HG02678 (cell line): Measurements from ENCODE around the gene ACADM.
"Not testable (repeated sequence)": the region's sequence is repeated elsewhere in the genome, so short reads cannot be mapped to it uniquely, and the experiment has no call there.

Source experiments
- ATAC-seq: cut with Tn5 transposase; IDR thresholded peaks from one replicate; pipeline ENCODE4 v1.9.1; 2021; ENCODE audit warnings: mild to moderate bottlenecking, moderate library complexity; ENCODE audit not compliant: unreplicated experiment

Gene ACADM

DNA sequence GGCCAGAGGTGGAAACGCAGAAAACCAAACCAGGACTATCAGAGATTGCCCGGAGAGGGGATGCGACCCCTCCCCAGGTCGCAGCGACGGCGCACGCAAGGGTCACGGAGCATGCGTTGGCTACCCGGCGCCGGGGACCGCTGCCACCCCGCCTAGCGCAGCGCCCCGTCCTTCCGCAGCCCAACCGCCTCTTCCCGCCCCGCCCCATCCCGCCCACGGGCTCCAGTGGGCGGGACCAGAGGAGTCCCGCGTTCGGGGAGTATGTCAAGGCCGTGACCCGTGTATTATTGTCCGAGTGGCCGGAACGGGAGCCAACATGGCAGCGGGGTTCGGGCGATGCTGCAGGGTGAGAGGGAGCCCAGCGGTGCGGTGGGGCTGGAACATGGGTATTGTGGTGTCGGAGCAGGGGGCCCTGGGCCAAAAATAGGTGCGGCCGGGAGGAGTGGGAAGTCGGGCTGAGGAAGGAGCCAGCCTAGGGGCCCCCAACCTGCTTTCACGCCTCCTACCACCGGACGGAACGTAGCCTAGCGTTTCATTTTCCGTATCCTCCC, at the start of gene ACADM:
Gene ACADM, plus strand, starts transcription at position 238 of the 551 bp plus-strand sequence. Its CDS starts 79 bp downstream, at position 317.
- peak; percentile 85 for ATAC-seq

DNA sequence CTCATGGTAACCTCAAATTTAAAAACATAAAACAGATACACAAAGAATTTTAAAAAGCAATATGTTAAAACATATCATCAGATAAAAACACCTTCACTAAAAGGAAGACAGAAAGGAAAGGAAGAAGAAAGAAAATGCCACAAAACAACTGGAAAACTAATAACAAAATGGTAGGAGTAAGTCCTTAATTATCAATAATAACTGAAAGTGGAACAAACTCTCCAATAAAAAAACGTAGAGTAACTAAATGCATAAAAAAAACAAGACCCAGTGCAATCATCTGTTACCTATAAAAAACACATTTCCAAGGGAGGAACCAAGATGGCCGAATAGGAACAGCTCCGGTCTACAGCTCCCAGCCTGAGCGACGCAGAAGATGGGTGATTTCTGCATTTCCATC, 47.1 kb upstream of the ACADM start:
- no peak for ATAC-seq

DNA sequence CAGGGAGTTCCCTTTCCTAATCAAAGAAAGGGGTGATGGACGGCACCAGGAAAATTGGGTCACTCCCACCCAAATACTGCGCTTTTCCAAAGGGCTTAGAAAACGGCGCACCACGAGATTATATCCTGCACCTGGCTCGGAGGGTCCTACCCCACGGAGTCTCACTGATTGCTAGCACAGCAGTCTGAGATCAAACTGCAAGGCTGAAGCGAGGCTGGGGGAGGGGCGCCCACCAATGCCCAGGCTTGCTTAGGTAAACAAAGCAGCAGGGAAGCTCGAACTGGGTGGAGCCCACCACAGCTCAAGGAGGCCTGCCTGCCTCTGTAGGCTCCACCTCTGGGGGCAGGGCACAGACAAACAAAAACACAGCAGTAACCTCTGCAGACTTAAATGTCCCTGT, 46.5 kb upstream of the ACADM start:
- ATAC-seq = not testable (repeated sequence)

DNA sequence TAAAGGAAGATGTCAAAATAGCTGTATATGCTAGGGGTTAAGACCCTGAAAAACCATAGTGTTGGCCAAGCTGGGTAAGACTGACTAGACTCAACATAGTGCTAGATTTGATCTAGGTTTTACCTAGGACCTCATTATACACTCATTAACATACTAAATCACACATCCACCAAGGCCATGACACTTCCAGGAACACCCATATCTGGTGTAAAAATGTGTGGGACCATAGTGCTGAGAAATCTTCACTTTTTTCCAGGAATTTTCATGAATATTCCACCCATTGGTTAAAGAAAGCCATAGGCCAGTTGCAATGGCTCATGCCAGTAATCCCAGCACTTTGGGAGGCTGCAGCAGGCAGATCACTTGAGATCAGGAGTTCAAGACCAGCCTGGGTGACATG, 34.0 kb upstream of the ACADM start:
- no peak for ATAC-seq

DNA sequence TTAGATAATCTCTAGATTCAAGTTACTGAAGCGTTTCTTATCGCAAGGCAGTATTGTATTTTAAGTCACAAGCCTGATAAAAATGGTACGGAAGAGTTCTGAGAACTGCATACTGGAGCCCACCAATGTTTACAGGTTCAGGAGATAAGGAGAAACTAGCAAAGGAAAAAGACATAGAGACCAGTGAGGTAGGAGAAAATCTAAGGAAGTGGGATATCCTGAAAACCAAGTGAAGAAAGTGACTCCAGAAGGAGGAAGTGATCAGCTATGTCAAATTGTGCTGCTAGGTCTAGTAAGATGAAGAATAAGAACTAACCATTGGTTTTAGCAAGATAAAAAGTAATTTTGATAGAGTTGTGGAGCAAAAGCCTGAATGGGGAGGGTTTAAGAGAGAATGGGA, 31.0 kb upstream of the ACADM start:
- no peak for ATAC-seq

DNA sequence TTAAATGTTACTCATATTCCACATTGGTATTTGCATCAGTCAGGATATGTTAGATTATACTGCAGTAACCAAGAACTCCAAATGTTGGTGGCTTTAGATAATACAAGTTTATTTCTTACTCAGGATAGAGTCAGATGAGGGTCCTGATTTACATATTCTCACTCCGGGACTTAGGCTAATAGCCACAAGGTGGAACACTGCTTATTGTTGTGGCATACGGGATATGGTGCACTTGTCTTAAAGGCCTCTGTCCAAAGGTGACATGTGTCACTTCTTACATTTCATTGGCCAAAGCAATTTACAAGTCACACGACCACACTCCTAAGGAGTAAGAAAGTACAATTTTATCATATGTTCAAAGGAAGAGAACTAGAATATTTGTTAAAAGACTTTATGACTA, 28.5 kb upstream of the ACADM start:
- ATAC-seq = no peak

DNA sequence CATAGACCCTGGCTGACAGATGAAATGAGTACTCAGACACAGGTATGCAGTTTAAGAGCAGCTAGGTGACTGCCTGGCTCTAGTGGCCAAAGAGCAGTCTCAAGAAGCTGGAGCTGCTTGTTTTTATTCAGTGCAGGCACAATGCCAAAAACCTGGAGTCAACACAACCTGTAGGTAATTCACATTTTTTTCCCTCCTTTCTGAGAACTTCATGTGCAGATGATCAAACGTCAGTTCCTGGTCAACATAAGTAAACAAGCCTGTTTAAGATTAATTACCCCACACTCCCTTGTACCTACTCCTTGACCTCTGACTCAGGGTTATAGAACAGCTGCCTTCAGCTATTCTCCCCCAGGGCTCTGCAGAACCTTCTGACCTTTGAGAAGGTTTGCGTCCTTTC, 17.3 kb upstream of the ACADM start:
- ATAC-seq = no peak

DNA sequence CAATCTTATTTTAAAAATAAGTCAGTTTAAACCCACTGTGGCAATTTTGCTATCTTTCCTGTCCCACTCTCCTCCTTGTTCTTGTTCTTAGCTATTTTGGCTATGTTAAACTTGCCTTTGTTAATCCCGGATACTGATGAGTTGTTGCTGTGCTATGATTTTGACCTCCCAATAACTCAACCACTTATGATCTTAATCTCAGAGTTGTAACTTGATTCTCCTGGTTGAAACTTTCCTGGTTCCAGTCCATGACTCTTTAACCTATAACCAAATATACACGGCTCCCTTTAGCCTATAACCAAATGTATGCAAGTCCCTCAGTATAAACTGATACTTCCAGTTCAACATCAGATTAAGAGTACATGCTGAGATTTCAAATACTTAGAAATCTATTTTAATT, 15.6 kb upstream of the ACADM start:
- ATAC-seq = no peak

DNA sequence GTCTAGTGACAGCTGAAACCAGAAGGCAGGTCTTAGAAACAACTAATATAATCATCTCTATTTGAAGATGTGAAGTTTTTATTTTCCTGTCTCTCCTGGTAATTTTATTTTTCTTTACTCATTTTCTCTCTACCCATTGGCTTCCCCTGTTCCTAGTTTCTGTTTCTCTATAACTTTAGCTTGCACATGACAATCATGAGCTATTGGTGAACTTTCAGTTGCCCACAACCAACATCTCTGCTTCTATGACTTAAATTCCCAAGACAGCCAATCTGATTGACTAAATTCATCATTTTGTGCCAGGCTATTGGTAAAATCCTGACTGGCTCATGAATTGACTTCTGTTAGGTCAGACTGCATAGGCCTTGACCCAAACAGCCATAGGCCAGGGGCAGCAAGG, 13.7 kb upstream of the ACADM start:
- no peak for ATAC-seq

DNA sequence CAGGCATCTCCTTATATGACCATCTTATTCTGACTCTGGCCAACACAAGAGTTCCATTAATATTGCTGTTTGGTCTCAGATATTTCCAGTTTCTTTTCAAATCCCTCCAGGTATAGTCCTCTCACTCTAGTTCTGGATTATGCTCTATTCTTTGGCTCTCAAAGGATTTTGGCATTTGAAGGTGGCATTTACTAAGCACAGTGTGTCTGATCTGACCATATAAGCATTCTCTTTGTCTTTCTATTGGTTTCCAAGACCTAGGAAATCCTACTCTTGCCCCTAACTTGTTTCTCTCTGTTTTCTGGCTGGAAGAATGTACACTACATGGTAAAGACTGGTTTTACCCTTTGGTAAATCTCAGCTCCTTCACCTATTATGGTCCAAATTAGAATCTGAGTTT, 12.7 kb upstream of the ACADM start:
- ATAC-seq = no peak

DNA sequence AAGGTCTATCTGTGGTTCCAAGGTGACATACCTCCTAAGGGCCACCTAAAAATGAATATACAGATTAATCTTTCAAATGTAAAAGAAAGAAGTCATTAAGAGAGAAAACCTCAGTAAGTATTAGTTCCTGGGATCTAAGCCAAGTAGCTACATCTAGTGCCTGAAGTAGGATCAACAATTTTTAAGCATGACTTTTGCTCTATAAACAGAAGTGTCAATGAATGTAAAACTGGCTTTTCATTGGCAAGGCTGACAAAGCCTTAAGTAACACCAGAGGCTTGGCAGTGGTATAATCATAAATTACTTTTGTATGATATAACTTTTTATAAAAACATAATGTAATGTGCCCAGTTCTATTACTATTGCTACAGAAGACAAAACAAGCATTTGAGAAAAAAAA, 12.2 kb upstream of the ACADM start:
- no peak for ATAC-seq

DNA sequence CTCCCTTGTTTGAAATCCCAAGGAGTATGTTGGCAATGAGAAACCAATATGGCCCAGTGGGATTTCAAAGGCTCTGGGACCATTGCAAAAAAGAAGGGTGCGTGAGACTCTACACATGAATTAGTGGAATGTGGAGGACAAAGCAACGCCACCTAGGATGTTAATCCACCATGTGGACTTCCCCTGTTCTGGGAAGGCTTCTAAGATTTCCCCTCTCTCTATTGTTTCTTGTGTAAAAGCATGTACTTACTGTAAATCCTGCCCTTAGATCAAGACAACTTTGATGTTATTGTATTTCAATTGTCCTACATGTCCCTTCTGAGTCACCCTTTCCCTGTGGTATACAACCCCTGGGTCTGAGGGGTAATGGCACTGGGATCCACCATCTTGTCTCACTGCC, 4.7 kb upstream of the ACADM start:
- no peak for ATAC-seq

DNA sequence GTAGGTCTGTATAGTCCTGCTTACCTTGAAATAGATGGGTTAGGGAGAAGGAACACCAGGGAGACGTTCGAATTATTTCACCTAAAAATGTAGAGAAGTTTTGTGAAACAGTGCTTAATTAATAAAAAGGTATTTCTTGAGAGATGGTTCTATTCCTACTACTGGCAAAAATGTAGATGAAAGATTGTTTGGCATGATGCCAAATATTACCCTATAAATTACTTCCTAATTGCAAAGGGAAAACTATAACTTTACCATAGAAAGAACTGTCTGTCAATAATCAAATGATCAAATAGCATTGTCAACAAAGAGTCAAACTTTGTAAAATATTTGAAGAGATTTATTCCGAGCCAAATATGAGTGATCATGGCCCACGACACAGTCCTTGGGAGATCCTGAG, 4.2 kb upstream of the ACADM start:
- ATAC-seq = no peak

DNA sequence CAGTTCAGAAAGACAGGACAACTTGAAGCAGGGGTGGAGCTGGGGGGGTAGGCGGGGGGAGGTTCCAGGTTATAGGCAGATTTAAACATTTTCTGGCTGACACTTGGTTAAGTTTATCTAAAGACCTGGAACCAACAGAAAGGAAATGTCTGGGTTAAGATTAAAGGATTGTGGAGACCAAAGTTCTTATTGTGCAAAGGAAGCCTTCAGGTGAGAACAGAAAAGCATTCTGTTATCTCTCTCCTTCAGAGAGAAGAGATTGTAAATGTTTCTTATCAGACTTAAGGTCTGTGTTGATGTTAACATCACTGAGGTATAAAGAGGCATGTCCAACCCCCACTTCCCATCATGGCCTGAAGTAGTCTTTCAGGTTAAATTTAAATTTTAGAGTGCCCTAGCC, 3.7 kb upstream of the ACADM start:
- ATAC-seq = no peak

DNA sequence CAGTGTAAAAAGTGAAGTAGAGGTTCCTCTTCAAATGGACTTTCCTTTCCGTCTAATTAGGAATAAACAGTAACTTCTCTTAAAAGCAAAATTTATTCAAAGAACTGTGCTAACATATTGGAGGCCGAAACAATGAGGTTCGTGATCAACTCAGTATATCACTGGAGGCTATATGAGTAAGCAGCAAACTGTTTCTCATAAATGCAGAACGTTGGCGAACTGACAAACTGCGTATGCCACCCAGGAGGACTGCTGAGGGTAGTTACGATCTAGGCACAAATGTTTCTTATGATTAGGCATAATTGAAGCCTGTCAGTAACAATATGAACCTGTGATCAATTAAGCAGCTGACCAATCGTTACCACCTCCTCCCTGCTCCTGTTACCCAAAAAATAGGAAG, 2.3 kb upstream of the ACADM start:
- ATAC-seq = not testable (repeated sequence)

DNA sequence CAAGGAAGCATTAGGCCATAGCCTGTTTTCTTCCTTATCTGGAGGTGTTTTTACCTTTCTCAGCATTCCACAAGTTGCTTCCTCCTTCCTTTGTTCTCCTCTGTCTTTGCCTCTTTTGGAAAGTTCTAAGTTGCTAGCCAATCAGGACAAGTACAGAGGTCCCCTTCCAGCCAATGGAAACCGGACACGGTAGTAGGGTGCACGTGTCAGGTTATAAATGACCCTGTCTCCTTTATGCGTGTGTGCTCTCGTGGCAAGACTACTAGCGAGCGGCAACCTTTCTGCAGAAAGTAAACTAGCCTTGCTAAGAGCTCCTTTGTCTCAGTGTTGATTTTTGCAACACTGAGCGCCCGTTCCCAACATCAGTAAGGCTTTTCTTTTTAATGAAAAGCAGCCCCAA, 1.5 kb upstream of the ACADM start:
- ATAC-seq = no peak

DNA sequence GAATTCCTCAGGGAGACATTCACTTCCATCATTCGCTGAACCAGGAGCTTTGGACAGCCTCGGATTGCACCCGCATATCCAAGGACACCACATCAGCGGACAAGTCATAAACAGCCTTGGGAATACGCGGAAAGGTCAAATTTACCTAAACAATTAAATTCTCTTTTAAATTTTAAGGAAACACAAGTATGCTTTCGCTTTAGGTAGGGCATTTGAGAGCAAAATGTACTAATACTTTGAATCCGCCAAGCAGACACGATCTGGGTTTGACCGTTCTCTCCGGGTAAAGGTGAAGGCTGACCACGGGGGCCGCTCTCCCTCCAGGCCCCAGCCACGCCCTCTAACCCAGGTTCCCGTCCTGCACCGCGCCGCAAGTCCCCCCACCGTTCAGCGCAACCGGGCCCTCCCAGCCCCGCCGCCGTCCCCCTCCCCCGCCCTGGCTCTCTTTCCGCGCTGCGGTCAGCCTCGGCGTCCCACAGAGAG, 479 bp upstream of the ACADM start:
- peak; percentile 69 for ATAC-seq

DNA sequence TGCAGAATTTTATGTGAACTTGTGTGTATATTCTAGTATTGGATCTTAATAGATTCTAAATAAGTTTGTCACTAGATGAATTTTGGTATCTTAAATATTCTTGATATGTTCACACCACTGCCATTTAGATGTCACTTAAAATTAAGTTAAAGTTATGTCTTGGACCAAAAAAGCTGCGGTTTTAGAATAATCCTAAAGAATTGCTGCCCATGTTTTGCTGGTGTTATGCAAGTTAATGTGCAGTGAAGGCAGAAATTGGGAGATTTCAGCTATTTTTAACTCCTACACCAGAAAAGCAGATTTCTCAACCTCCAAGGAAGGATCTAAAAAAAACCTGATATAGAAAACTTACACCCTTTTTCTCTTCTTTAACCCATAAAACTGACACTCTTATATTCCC, 757 bp downstream of the ACADM start:
- ATAC-seq = no peak

DNA sequence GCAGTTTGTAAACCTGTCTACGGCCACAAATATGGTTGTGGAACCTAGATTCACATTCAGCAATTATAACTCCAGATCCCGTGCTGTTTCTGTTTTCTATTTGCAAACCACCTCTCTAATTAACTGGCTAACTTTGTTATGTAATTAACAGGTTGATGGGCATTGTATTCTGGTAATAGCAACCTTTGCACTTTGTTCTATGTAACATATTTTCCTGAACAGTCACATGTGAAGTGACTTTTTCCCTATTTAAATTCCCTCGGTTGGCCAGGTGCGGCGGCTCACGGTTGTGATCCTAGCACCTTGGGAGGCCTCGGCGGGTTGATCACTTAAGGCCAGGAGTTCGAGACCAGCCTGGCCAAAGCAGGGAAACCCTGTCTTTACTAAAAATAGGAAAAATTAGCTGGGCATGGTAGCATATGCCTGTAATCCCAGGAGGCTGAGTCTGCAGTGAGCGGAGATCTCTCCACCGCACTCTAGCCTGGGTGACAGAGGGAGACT, 1.4 kb downstream of the ACADM start:
- no peak for ATAC-seq

DNA sequence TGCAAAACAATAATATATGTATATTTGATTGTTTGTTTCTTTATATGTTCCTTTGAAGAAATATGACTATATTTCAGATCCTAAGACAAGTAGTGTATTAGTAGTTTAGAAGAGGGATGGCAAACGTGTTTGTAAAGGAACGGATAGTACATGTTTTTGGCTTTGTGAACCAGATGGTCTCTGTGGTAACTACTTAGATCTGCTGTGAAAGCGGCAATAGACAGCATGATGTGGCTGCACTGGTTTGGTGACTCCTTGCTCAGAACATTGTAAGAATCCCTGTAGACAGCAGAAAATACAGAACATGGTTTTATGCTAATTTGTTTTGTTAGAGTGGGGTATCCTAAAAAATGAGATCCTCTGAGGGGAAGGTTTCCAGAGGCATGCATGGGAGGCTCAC, 3.1 kb downstream of the ACADM start:
- ATAC-seq = peak; percentile 27

DNA sequence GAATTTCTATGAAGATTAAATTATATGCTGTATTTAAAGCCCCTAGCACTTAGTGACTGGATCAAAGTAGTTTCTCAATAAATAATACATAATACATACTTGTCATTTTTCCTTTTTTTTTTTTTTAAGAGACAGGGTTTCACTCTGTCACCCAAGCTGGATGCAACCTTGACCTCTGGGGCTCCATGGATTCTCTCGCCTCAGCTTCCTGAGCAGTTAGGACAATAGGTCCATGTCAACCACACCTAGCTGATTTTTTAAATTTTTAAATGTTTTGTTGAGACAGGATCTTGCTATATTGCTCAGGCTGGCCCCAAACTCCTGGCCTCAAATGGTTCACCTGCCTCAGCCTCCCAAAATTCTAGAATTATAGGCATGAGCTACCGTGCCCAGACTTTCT, 5.9 kb downstream of the ACADM start:
- ATAC-seq = no peak

DNA sequence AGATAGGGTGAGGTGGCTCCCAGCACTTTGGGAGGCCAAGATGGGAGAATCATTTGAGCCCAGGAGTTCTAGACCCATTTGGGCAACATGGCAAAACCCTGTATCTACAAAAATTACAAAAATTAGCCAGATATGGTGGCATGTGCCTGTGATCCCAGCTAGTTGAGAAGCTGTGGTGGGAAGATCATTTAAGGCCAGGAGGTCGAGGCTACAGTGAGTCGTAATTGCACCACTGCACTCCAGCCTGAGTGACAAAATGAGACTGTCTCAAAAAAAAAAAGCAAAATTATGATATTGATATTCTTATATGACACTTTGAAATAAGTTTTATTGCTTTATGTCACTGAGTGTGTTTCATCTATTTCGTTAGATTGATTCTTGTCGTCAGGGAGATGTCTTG, 7.4 kb downstream of the ACADM start:
- no peak for ATAC-seq

DNA sequence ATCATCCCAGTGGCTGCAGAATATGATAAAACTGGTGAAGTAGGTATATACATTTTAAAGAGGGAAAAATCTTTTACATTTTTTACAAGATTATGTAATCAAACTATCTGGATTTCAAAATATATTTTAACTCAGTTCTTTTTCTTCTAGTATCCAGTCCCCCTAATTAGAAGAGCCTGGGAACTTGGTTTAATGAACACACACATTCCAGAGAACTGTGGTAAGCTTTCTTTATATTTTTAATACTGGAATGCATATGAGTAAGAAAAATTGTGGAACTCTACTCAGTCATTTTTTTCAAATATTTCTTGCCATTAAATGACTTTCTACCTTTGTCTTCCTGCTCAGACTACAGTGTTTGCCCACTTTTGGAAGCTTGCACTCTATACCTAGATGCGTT, 8.2 kb downstream of the ACADM start:
- no peak for ATAC-seq
